KMS-11 (cell line): ENCODE results near the gene TNNI3K.

Source experiments
- H2AFZ ChIP-seq: fragments of 200-600 bp; sonication (generic); 2 replicates; pipeline ENCODE4 v1.6.1; 2016; ENCODE audit warnings: antibody characterized with exemption, mixed run types, low read depth
- H3K27ac ChIP-seq: fragments of 200-600 bp; sonication (generic); 2 replicates; pipeline ENCODE4 v1.6.1; 2016; ENCODE audit warnings: mild to moderate bottlenecking, mixed run types
- H3K27me3 ChIP-seq: fragments of 200-600 bp; sonication (generic); 2 replicates; pipeline ENCODE4 v1.6.1; 2017; ENCODE audit warnings: mild to moderate bottlenecking, low read depth, mixed run types, moderate library complexity; ENCODE audit not compliant: insufficient read depth
- H3K36me3 ChIP-seq: fragments of 200-600 bp; sonication (generic); 2 replicates; pipeline ENCODE4 v1.6.1; 2017; ENCODE audit warnings: mild to moderate bottlenecking, mixed run types; ENCODE audit not compliant: insufficient read depth
- H3K4me1 ChIP-seq: fragments of 200-600 bp; sonication (generic); 2 replicates; pipeline ENCODE4 v1.6.1; 2016; ENCODE audit warnings: mild to moderate bottlenecking, low read depth, mixed run types; ENCODE audit not compliant: poor library complexity, severe bottlenecking
- H3K4me2 ChIP-seq: fragments of 200-600 bp; sonication (generic); 2 replicates; pipeline ENCODE4 v1.7.0; 2016; ENCODE audit warnings: mild to moderate bottlenecking, mixed run types
- H3K4me3 ChIP-seq: fragments of 200-600 bp; sonication (generic); IDR thresholded peaks from 2 replicates; pipeline ENCODE4 v1.6.1; 2017; ENCODE audit warnings: low read depth, low read length, mixed read lengths; ENCODE audit not compliant: insufficient read depth
- H3K79me2 ChIP-seq: fragments of 200-600 bp; sonication (generic); 2 replicates; pipeline ENCODE4 v1.6.1; 2016; ENCODE audit warnings: low read depth, mixed run types; ENCODE audit not compliant: insufficient read depth
- H3K9ac ChIP-seq: fragments of 200-600 bp; sonication (generic); 2 replicates; pipeline ENCODE4 v1.6.1; 2016; ENCODE audit warnings: mild to moderate bottlenecking, mixed run types
- H4K20me1 ChIP-seq: fragments of 200-600 bp; sonication (generic); 2 replicates; pipeline ENCODE4 v1.6.1; 2016; ENCODE audit warnings: mild to moderate bottlenecking, mixed run types; ENCODE audit not compliant: insufficient read depth
- CTCF ChIP-seq: fragments of 200-600 bp; sonication (generic); conservative IDR thresholded peaks from 2 replicates; pipeline ENCODE4 v1.6.1; 2017; ENCODE audit warnings: low read depth, mild to moderate bottlenecking, antibody characterized with exemption, low read length, moderate library complexity, mixed read lengths

TNNI3K gene

GRCh38 chr1:74570797-74571492 lies 335.8 kb downstream of the TNNI3K start:
- no peak overlapping the region for H3K4me2 ChIP-seq
- H4K20me1 ChIP-seq: no peaks in the 10 kb centered on the region
- H3K27ac ChIP-seq: no peak overlapping the region
- no peaks in the 10 kb centered on the region for H3K36me3 ChIP-seq
- no peaks in the 10 kb centered on the region for H3K27me3 ChIP-seq
- H3K4me1 ChIP-seq: no peaks in the 10 kb centered on the region
- no peak overlapping the region for H3K4me3 ChIP-seq
- no peaks in the 10 kb centered on the region for H3K79me2 ChIP-seq
- H3K9ac ChIP-seq: no peak overlapping the region
- H2AFZ ChIP-seq: no peak overlapping the region
- no peak for TF ChIP-seq CTCF

- no peaks in the 10 kb centered on the region for H3K4me1 ChIP-seq
- H3K4me2 ChIP-seq: no peak overlapping the region
- H3K36me3 ChIP-seq: no peaks in the 10 kb centered on the region
- no peak overlapping the region for H3K9ac ChIP-seq
- H2AFZ ChIP-seq: no peak overlapping the region
- H3K27ac ChIP-seq: no peak overlapping the region
- H3K4me3 ChIP-seq: no peak overlapping the region
- H4K20me1 ChIP-seq: no peaks in the 10 kb centered on the region
- H3K27me3 ChIP-seq: no peaks in the 10 kb centered on the region
- H3K79me2 ChIP-seq: no peaks in the 10 kb centered on the region
- no peak for TF ChIP-seq CTCF
Measured at GRCh38 chr1:74571493-74571800, 336.3 kb downstream of the TNNI3K start.

GRCh38 chr1:74571891-74572290 lies 336.7 kb downstream of the TNNI3K start:
- no peak overlapping the region for H3K4me3 ChIP-seq
- TF ChIP-seq CTCF: no peak
- no peak overlapping the region for H3K4me2 ChIP-seq
- no peaks in the 10 kb centered on the region for H3K79me2 ChIP-seq
- H3K4me1 ChIP-seq: no peaks in the 10 kb centered on the region
- no peaks in the 10 kb centered on the region for H4K20me1 ChIP-seq
- no peak overlapping the region for H2AFZ ChIP-seq
- no peak overlapping the region for H3K9ac ChIP-seq
- H3K27ac ChIP-seq: no peak overlapping the region
- H3K36me3 ChIP-seq: no peaks in the 10 kb centered on the region
- H3K27me3 ChIP-seq: no peaks in the 10 kb centered on the region

GRCh38 chr1:74578101-74578500 lies 342.9 kb downstream of the TNNI3K start:
- TF ChIP-seq CTCF: no peak
- Histone ChIP-seq H3K27ac (no peak overlapping the region), H4K20me1 (no peaks in the 10 kb centered on the region), H3K4me2 (no peak overlapping the region; the same call in 1 of the 2 replicates), H3K9ac (no peak overlapping the region), H3K27me3 (no peaks in the 10 kb centered on the region), H3K36me3 (no peaks in the 10 kb centered on the region), H2AFZ (no peak overlapping the region), H3K79me2 (no peaks in the 10 kb centered on the region), H3K4me3 (no peak overlapping the region), H3K4me1 (peaks cover 58% of the 10 kb centered on the region)
